ENCODE data around the gene SLCO3A1.

DNA sequence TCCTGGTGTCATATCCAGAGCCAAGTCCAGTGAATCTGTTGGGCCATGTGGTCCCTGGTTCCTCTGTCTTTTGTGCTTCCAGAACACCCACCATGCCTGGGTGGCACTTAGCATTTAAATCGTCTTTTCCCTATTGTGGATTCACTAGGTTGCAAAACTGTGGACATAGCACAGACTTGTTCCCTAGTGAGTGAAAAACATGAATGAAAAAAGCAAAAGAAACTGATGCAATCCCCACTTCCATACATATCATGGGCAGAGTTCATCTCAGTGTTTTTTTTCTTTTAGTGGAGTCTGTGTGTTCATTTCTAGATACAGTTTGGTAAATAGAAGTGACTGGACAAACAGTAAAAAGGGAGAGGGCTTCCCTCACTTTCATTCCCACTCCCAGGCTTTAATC is 170.5 kb downstream of the SLCO3A1 start:
- no peak for TF ChIP-seq EZH2 (IDR thresholded peaks at IDR 0.05; ENCODE audit: insufficient read depth, poor library complexity, severe bottlenecking)
- TF ChIP-seq EZH2phosphoT487 (IDR thresholded peaks at IDR 0.05; ENCODE audit: insufficient read depth, low read depth), result no peak

Measured in GM23248 (cell line).